HPDE6-E6E7 (cell line): ENCODE measurements around the gene GRID1.

Experiments
- DNase-seq: peaks from one replicate; pipeline ENCODE4 v3.0.0; 2011; ENCODE audit warnings: missing footprints; ENCODE audit errors: extremely low spot score

GRID1 gene

DNA sequence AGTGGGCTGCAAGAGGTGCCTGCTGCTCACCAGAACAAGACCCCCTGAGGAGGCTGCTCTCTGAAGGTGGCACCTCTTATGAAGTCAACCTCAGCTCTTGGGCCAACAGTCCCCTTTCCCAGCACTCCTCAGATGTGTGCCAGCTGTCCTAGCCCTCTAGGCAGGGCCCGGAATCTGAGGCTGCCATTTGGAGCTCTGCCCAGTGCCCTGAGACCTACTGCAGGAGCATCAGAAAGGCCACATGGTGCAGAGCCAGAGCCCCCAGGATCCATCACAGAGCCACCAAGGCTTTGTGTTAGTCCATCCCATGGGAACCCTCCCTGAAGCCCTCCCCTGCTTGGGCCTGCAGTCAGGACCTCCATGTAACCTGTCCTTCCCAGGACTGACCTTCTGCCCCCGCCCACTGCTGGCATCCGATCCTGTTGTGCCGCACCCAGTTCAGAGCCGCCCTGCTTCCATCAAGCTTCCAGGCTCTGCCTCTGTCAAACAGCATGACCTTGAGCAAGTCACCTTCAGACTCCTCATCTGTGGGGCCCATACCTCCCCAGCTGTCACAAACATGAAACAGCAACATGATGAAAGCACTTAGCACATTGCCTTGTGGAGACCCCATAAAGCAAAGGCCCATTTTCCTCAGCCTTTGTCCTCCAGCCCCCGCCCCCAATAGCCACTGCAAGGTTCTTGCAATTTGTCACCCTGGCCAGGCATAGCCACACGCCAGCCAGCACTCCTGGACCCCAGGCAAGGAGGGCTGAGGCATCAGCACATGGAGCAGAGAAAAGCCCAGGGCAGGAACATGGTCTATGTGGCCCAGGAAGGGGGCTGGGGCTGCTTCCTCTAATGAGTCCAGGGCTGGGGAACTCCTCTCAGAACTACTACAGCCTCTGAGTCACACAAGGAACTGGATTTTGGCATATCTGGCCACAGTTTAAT lies 51.7 kb downstream of the GRID1 start:
- DNase-seq = no peak

DNA sequence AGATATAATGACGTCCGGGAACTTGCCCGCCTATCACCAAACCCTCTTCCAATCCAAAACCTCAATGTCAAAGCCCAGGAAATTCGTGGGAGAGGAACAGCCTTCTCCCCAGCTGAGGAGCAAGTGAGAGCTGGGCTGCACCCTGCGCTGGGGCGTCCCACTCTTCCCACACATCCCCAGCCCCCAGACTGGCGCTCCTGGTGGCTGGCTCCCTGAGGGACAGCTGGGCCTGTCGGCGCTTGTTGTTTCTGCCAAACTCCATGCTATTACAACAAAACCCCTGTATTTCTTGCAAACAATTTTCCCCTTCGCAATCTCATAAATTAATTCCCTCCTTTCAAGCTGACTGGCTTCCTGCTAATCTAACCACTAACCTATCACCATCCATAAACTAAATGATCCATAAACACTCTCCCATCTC lies 53.0 kb downstream of the GRID1 start:
- DNase-seq = no peak

DNA sequence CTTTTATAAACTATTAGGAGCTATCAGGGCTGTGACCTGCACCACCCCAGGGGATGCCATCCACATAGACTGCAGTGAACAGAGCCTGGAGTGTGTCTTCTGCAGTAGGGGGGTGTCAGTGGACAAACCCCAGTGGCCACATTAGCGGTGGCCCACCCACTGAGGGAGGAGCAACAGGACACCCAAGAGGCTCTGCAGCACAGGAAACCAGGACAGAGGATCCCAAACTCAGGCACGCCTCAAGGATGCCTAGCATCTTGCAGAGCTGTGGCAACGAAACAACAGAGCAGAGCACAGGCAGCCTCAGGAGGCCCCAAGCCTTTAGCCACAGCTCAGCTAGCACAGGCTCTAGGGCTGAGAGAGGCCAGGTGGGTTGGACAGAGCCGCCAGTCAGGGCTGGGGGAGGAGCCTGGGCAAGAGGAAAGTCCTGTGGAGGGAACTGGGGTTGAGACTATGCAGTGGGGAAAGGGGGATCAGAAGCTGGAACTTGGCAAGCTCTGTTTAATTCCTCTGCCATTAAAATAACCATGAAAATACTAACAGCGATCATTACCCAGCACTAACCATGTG lies 53.8 kb downstream of the GRID1 start:
- no peak for DNase-seq

DNA sequence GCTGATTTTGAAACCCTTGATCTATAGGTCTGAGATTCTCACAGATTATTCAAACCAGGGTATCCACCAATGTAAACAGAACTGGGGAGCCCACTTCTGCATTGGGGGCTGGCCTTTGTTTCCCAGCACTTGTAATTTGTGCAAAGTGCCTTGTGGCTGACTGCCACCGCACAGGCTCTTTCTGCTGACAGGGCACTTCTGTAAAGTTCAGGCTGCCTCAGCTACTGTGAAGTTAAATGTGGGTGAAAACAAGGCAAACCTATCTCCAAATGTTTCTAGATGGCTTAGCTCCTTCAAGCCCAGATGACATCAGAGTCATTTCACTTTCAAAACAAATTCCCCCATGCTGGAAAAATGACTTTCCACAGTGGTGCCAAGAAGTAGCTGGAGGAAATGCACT lies 54.7 kb downstream of the GRID1 start:
- no peak for DNase-seq

DNA sequence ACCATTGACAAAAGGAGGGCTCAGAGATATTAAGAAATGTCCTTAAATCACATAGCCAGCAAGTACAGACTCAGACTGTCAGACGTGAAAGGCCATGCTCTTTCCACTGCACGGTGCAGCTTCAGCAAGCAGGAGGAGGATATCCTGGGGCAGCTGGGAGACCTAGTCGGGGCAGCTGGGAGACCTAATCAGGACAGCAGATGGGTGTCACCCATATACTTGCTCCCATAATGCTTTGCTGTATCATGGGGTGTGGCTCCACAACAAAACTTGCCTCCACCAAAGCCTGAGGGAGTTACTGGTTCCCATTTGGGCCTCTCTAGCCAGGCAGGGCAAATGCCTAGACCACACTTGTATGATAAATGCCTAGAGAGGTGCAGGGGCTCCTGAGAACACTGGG lies 55.4 kb downstream of the GRID1 start:
- no peak for DNase-seq

DNA sequence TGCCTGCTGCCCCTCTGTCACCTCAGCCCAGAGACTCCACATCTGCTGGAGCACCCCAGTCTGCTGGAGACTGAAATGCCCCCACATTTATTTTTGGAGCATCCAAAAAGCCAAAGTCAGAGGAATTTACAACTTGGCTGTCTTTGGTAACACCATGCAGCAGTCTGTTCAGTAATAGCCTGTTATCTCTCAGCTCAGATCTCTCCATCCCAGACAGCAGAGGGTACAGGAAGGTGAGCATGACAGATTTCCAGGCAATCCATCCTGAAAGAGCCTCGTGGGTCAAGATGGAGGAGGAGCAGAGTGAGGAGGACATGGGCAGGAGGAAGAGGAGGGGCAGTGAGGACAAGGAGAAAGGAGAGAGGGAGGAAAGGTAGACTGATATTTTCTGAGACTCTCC lies 55.9 kb downstream of the GRID1 start:
- no peak for DNase-seq

DNA sequence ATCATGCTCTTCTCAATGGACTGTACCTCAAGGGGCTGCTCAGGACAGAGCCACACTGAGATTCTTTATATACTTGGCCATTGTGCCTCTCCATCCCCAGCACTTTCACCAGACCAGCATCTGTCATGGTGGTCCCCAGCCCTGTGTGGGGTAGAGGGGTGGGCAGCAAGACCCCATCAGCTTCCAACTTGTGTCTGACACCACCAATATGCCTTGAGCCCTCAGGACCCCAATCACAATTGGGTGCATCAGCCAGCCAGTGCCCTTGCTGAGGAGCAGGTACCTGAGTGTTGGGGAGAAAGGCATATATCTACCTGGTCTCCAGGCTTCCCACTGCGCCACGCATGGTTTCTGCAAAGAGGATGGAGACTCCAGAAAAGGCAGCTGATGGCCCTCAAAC lies 56.3 kb downstream of the GRID1 start:
- DNase-seq = no peak

DNA sequence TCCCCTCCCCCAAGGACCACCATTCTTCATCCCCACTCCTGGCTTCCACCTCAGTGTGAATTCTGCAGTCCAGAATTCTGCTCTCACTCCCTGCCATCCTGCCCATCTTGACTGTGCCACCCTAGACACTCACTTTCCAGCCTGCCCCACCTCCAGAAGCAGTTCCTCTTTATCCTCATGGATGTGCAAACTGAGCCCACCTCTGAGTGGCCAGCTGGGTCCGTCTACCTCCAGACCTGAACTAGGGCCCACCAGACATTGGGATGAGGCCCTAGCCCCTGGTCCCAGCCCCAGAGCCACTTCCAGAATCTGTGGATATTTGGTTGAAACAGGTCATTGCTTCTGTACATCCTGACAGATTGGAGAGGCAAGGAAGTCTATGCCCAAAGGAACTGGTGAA lies 58.5 kb downstream of the GRID1 start:
- DNase-seq = no peak

DNA sequence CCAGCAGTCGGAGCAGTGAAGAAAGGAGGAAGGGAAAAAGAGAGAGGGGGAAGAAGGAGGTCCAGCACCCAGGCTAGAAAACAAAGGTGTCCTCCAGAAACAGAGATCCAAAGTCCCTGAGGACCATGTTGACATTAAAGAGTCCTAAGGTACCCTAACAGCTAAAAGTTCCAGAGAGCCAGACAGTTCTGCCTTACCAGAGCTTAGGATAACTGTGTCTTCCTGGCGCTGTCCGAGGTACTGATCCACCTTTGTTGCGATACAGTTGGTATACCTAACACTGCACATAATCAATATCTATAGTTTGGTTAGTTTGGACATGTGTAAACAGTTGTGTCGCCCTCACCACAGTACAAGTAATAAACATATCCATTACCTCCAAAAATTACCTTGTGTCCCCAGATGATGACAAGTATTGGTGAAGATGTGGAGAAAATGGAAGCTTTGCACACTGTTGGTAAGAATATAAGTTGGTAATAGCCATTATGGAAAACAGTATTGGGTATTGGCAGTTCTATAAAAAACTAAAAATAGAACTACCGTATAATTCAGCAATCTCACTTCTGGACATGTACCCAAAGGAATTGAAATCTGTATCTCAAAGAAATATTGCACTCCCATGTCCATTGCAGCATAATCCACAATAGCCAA lies 59.8 kb downstream of the GRID1 start:
- DNase-seq = no peak

DNA sequence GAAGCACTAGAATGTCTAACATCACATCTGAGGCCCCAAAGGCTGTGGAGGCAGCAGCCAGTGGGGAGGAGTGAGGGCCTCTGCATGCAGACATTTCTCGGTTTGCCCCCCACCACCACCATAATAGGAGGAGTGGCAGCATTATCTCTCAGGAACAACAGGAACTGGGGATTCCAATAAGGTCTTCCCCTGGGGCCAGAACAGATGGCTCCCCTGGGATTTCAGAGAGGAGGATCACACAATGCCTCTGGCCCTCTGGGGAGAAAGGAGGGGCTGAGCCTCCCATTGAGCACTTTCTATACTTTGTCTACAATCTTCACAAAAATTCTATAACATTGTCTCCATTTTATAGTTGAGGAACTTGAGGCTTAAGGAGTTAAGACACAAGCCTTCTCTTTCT lies 61.1 kb downstream of the GRID1 start:
- DNase-seq = no peak

DNA sequence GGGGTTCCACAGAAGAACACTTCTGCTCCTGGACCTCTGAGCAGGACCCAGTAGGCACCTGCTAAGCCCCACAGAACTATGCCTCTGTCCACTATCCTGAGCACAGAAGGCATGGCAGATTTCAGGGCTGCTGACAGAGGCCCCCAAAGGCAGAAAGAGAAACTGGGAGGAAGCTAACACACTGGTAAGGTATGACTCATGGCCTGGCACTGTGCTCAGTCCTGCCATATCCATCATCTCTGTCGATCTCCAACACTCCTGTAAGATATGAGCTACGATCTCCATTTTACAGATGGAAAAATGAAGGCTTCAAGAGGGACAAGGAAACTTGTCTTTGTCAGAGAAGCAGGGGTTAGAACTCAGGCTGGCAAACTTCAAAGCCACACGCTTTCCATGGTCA lies 62.2 kb downstream of the GRID1 start:
- no peak for DNase-seq

DNA sequence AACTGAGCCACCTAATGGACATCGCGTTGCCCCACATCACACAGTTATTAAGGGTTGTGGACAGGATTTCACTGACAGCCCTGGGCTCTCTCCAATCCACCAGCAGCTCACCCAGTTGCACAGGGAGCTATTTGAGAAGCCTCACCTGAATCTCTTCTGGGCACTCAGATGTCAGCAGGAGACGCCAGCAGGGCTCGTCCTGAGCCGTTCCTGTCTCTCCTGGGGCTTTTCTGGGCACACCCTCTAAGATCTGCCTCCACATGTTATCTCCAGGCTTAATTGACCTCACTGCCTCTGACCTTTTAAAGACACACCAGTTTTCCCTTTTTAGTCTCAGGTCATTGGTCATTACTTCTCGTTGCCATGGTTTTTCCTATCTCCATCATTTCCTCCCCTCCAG lies 63.0 kb downstream of the GRID1 start:
- DNase-seq = no peak

DNA sequence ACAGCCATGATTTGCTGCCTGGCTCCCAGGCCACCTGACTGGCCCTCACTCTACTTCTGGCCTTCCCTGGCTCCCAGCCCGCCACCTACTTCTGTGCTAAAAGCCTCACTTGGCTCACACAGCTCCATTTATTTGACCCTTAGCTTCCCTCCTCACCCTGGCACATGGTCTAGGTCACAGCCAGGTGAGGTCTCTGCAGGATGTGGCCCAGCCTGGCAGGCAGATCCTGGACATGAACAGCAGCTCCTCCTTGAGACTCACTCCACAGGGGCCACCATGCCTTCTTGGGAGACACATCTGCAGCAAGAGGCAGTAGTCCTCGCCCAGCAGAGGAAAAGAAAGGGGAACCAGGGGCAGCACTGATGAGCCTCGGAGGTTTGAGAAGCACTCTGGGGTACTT lies 64.6 kb downstream of the GRID1 start:
- DNase-seq = no peak

DNA sequence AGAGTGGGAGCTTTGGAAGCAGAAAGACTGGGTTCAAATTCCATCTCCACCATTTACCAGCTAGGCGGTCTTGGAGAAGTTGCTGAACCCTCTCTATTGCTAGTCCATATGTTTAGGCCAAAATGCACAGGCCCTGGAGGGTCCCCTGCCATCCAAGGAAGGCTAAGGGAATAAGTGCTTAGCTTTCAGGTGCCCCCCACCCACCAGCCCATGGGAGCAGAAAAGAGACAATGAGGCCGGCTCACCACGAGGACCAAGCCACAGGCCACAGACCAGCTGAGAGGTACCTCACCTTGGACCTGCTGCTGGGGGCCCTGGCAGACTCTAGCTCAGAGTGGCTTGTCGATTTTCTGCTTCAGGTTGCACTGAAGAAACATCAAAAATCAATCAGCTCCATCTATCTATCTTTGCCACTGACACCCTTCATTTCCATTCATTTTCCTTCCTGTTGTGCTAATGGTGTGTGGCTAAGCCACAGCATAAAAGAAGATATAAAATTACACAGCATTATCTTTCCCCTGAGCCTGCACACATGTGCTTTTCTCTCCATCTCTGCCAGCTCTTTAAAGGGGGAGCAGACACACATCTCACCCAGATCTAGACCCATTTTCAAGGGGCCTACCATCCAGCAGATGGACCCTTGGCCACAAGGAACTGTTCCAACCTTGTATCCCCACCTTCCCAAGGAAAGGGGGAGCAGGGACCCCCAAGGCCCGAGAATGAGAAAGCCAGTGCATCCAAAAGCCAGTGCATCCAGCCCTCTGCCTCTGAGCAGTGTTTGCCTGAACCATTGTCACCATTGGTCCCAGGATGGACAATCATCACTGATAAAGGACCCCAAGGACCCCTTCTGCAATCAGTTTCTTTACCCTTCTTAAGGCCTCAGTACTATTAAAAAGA lies 65.4 kb downstream of the GRID1 start:
- DNase-seq = no peak

DNA sequence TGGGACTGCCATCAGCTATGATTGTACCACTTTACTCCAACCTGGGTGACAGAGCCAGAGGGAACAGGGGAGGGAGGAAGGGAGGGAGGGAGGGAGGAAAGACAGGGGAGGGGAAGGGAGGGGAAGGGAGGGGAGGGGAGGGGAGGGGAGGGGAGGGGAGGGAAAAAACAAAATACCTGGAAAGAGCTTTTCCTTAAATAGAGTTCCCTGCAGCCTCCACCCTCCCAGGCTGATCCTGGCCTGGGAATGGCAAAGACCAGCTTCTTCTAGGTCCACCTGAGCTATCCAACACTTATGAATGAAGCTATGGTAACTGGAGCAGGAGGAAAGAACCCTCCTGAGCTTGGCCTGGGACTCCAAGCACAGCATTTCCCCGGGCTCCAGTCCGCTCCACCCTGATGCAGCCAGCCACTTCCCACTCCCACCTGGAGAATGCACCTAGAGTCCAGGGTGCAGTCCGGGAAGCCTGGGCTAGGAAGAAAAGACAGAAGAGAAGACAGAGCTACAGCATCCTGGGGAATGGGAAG lies 66.1 kb downstream of the GRID1 start:
- no peak for DNase-seq

DNA sequence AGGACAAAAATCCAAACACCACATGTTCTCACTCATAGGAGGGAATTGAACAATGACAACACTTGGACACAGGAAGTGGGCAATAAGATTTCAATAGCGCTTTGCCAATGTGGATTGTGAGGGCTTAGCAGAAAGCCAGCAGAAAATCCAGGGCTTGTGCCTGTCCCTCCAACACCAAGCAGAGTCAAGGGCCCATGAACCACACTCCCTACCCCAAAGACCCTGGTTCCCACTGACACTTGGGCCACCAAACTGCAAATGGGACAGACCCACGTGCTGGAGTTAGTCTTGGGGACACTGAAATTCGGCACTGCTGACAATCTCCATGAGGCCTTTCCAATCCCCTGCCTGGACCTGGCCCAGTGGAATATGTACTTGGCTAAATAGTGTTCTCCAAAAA lies 67.0 kb downstream of the GRID1 start:
- DNase-seq = no peak

DNA sequence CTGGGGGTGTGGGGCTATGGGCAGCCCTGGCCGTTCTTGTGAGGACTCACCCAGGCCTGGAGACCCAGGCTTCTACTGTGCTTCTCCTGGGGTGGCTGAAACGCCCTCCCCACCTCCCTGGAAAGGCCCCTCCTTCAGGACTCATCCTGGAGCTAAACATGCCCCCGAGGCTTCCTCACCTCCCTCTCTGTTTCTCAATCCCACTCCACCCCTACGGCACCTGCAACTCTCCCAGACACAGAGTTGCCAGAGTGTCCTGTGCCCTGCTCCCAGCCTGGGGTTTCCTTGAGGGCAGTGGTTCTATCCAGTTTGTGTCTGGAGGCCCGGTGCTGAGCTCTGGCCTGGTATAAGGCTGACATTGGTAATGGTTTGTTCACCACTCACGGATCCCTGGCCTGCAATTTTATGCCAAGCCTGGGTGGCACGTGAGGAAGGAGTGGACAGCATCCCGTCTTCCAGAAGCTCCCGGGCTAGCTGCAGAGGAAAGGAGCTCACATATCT lies 68.0 kb downstream of the GRID1 start:
- DNase-seq = no peak

DNA sequence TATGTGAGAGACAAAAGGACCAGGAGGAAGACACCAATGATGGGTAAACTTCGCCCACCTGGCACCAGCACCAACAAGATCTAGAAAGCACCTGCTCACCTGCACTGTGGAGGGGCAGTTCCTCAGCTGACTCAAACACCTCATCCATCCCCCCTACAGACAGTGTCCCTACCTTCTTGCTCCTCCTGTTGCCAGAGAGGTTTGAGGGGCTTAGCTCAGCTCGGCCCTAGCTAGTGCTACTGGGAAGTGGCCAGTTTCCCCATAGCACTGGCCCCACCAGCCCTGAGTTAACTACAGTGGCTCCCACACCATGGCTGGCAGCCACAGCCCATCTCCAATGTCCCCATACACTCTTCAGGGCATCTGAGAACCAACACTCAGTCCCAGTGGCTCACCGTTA lies 70.8 kb downstream of the GRID1 start:
- no peak for DNase-seq

DNA sequence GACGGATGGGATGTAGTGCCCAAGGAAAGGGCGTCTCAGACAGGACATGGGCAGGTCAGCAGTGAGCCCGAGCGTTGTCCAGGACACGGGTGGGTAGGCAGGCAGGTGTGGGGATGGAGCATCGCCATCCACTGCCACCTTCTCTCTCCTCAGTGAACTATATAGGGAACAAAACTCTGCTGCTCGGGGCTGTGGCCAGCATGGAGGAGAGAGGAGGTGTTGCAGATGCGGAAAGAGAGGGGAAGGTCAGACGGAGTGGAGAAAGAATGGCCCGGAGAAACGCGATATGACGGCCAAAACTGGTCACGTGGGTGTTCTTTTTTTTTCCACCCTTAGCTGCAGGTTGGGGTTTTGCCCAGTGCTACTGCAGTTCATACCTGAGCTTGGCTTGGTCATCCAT lies 71.2 kb downstream of the GRID1 start:
- no peak for DNase-seq

DNA sequence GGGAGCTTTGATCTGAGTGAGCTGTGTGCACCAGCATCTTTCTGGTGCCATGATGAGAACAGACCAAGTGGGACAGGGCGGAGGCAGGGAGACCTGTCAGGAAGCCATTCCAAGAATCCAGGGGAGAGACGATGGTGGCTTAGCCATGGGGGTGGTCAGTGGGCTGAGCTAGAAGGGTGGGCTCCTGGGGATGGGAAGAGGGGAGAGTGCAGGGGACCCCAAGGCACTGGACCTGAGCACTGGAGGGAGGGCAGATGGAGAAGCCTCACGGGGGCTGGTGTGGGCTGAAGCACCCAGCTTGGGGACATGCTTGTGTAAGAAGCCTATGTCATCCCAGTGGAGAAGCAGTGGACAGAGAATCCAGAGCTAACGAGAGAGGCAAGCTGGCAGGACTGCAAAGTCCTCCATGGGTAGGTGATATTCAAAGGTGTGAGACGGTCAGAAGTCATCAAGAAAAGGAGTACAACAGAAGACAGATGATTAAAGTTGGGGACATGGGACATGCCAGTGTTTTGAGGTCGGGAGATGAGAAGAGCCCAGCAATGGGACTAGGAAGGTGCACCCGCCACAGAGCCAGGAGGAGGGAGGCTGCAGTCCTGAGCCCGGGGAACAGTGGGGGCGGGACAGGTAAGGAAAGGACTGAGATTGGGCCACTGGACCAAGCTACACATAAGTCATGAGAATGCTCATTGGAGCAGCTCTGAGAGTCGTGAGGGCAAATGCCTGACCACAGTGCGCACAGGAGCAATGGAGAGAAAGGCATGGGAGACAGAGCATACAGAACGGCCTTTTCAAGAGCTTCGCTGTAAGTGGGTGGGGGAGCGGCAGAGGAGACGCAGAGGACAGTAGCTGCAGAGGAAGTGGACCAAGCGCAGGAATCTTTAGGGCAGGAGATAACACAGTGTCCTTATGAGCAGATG lies 72.0 kb downstream of the GRID1 start:
- DNase-seq = no peak
